ENCODE data around the gene AGTRAP. TPM values are rescaled to one million over a fixed set of nuclear protein-coding genes. Genes with fewer than 3 reads are reported as not detected.

Gene AGTRAP
- polyA plus RNA-seq, 3 donors, result 420 to 938 (median 842) TPM

DNA sequence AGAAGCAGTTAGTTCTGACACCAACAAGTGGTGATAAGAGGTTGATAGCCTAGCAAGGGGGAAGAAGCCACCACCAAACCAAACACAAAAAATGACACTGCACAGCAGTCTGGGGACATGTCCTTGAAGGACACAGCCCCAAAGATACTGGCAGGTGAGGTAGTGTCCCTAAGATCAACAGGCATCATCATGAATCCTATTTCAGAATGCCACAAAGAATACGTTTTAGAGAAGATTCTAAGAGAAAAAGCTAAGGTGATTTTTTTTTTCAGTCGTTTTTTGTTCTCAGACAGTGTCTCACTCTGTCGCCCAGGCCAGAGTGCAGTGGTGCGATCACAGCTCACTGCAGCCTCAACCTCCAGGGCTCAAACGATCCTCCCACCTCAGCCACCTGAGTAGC lies 50.2 kb downstream of the AGTRAP start:
- H3K9me3 ChIP-seq (replicated peaks in 1 of 2; ENCODE audit: control insufficient read depth in 1 of 2, insufficient read depth in 1 of 2, low read length in 2 of 2), result no peaks in the 10 kb centered on the region
- H3K27me3 ChIP-seq (ENCODE audit: control insufficient read depth in 2 of 2, insufficient read depth in 2 of 2, low read length in 2 of 2), result no peaks in the 10 kb centered on the region
- 100% methylated on average over 4 of the region's 5 CpGs for WGBS (ENCODE audit: insufficient coverage)
- Mint-ChIP-seq H3K4me3 (no peak overlapping the region), H3K9me3 (no peaks in the 10 kb centered on the region), H3K36me3 (peaks cover 17 to 28% of the 10 kb centered on the region in 2 donors), H3K27ac (peak overlapping the region in 2 of 7 donors; percentile 25 to 30), H3K4me1 (peaks cover 38% of the 10 kb centered on the region), H3K27me3 (ENCODE audit: low read depth in 3 of 3) (peaks cover 2 to 13% (median 4%) of the 10 kb centered on the region in 3 donors)
- TF ChIP-seq, protein P1, sequence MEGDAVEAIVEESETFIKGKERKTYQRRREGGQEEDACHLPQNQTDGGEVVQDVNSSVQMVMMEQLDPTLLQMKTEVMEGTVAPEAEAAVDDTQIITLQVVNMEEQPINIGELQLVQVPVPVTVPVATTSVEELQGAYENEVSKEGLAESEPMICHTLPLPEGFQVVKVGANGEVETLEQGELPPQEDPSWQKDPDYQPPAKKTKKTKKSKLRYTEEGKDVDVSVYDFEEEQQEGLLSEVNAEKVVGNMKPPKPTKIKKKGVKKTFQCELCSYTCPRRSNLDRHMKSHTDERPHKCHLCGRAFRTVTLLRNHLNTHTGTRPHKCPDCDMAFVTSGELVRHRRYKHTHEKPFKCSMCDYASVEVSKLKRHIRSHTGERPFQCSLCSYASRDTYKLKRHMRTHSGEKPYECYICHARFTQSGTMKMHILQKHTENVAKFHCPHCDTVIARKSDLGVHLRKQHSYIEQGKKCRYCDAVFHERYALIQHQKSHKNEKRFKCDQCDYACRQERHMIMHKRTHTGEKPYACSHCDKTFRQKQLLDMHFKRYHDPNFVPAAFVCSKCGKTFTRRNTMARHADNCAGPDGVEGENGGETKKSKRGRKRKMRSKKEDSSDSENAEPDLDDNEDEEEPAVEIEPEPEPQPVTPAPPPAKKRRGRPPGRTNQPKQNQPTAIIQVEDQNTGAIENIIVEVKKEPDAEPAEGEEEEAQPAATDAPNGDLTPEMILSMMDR (IDR thresholded peaks at IDR 0.05), result no peak
- H3K9ac ChIP-seq (ENCODE audit: insufficient read depth, low read length, poor library complexity, severe bottlenecking), result no peak overlapping the region
- intact Hi-C loops (cut with micrococcal nuclease), result loop anchor here in 1 of 2 donors (5.0 kb wide), 1 partner anchor 36 kb away; no protein-coding TSS in a partner anchor
- DNase-seq, result no peak
- H2AFZ ChIP-seq (ENCODE audit: insufficient read depth, low read depth, low read length, poor library complexity, severe bottlenecking), result no peak overlapping the region
- no peak overlapping the region for H3K27ac ChIP-seq (ENCODE audit: low read depth in 1 of 2, low read length in 2 of 2)
- H4K20me1 ChIP-seq (ENCODE audit: insufficient read depth, low read length), result no peaks in the 10 kb centered on the region
- H3K36me3 ChIP-seq (replicated peaks in 1 of 2; ENCODE audit: control insufficient read depth in 1 of 2, insufficient read depth in 2 of 2, low read length in 2 of 2), result peaks cover 12 to 19% of the 10 kb centered on the region in 2 donors
- H3K4me2 ChIP-seq (replicated peaks; ENCODE audit: extremely low read depth, low read length, poor library complexity, severe bottlenecking), result no peak overlapping the region
- H3K4me1 ChIP-seq (ENCODE audit: control insufficient read depth in 1 of 2, insufficient read depth in 2 of 2, low read length in 2 of 2), result peaks cover 29 to 39% of the 10 kb centered on the region in 2 donors
- H3K4me3 ChIP-seq (replicated peaks in 1 of 3; ENCODE audit: low read depth in 2 of 3, low read length in 3 of 3), result no peak overlapping the region
- H3K79me2 ChIP-seq (ENCODE audit: insufficient read depth, low read length), result no peaks in the 10 kb centered on the region

GRCh38 chr1:11787251-11787803 lies 51.4 kb downstream of the AGTRAP start:
- no peak overlapping the region for H3K4me2 ChIP-seq (replicated peaks; ENCODE audit: extremely low read depth, low read length, poor library complexity, severe bottlenecking)
- H3K4me1 ChIP-seq (ENCODE audit: control insufficient read depth in 1 of 2, insufficient read depth in 2 of 2, low read length in 2 of 2), result peaks cover 40 to 51% of the 10 kb centered on the region in 2 donors
- intact Hi-C loops (cut with micrococcal nuclease), result loop anchor here in 1 of 2 donors (5.0 kb wide), 1 partner anchor 35 kb away; no protein-coding TSS in a partner anchor
- H3K9ac ChIP-seq (ENCODE audit: insufficient read depth, low read length, poor library complexity, severe bottlenecking), result no peak overlapping the region
- H3K27me3 ChIP-seq (ENCODE audit: control insufficient read depth in 2 of 2, insufficient read depth in 2 of 2, low read length in 2 of 2), result no peaks in the 10 kb centered on the region
- H3K79me2 ChIP-seq (ENCODE audit: insufficient read depth, low read length), result no peaks in the 10 kb centered on the region
- H3K36me3 ChIP-seq (replicated peaks in 1 of 2; ENCODE audit: control insufficient read depth in 1 of 2, insufficient read depth in 2 of 2, low read length in 2 of 2), result peaks cover 19 to 28% of the 10 kb centered on the region in 2 donors
- peaks cover 49% of the 10 kb centered on the region for H3K4me1 Mint-ChIP-seq
- H3K9me3 ChIP-seq (replicated peaks in 1 of 2; ENCODE audit: control insufficient read depth in 1 of 2, insufficient read depth in 1 of 2, low read length in 2 of 2), result no peaks in the 10 kb centered on the region
- H3K4me3 ChIP-seq (replicated peaks in 1 of 3; ENCODE audit: low read depth in 2 of 3, low read length in 3 of 3), result no peak overlapping the region
- H3K4me3 Mint-ChIP-seq, result no peak overlapping the region
- 81% methylated on average over 10 of the region's 16 CpGs for WGBS (ENCODE audit: insufficient coverage)
- no peaks in the 10 kb centered on the region for H4K20me1 ChIP-seq (ENCODE audit: insufficient read depth, low read length)
- no peak for DNase-seq
- H3K27ac ChIP-seq (ENCODE audit: low read depth in 1 of 2, low read length in 2 of 2), result no peak overlapping the region
- peaks cover 2 to 13% (median 4%) of the 10 kb centered on the region in 3 donors for H3K27me3 Mint-ChIP-seq (ENCODE audit: low read depth in 3 of 3)
- peak overlapping the region in 3 of 7 donors; percentile 22 to 57 (median 35) for H3K27ac Mint-ChIP-seq
- no peaks in the 10 kb centered on the region for H3K9me3 Mint-ChIP-seq
- H2AFZ ChIP-seq (ENCODE audit: insufficient read depth, low read depth, low read length, poor library complexity, severe bottlenecking), result no peak overlapping the region
- H3K36me3 Mint-ChIP-seq, result peaks cover 29 to 39% of the 10 kb centered on the region in 2 donors
- TF ChIP-seq, protein P1 (IDR thresholded peaks at IDR 0.05), result no peak

Measured in CD14-positive monocyte (primary cell).